ENCODE measurements around the gene HLA-DQA1.
"Not testable (repeated sequence)": the region's sequence is repeated elsewhere in the genome, so short reads cannot be mapped to it uniquely, and the experiment has no call there.

The HLA-DQA1 gene

DNA sequence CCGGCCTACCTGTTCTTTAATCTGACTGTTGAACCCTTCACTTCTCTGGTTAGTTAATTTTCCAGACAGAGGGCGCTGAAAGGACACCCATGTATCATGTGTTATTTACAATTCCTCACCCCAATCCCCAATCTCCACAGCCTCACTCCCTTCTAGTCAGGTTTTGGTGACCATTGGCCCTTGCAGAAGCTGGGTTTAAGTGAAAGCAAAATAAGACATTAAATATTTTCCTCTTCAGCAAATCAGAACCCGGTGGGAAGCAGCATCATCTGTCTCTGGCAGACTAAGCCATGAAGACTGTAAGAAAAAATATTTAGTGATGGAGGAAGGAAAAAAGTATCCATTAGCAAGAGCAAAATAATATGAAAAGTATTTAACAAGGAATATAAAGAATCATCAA lies 9.4 kb upstream of the HLA-DQA1 start:
- ATAC-seq, result no peak

DNA sequence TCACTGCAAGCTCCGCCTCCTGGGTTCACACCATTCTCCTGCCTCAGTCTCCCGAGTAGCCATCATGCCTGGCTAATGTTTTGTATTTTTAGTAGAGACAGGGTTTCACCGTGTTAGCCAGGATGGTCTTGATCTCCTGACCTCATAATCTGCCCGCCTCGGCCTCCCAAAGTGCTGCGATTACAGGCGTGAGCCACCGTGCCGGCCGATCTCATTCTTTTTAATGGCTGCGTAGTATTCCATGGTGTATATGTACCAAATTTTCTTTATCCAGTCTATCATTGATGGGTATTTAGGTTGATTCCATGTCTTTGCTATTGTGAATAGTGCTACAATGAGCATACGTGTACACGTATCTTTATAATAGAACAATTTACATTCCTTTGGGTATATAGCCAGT lies 7.4 kb upstream of the HLA-DQA1 start:
- not testable (repeated sequence) for ATAC-seq

More for the DNA sequence above, 9.4 kb upstream of the HLA-DQA1 start:
- TF ChIP-seq PPARA (CRISPR knock-in tag; IDR thresholded peaks at IDR 0.05; ENCODE audit: borderline replicate concordance) (no peak), BACH2 (CRISPR knock-in tag; IDR thresholded peaks at IDR 0.05; ENCODE audit: borderline replicate concordance) (no peak), ARNTL (CRISPR knock-in tag; IDR thresholded peaks at IDR 0.05; ENCODE audit: borderline replicate concordance, low read depth) (no peak), ZNF8 (CRISPR knock-in tag; IDR thresholded peaks at IDR 0.05) (no peak), ESRRG (CRISPR knock-in tag; IDR thresholded peaks at IDR 0.05) (no peak), ISL1 (CRISPR knock-in tag; IDR thresholded peaks at IDR 0.05) (no peak), SNAI2 (CRISPR knock-in tag; IDR thresholded peaks at IDR 0.05) (no peak), ZNF70 (CRISPR knock-in tag; IDR thresholded peaks at IDR 0.05) (no peak), TCF4 (CRISPR knock-in tag; IDR thresholded peaks at IDR 0.05; ENCODE audit: borderline replicate concordance) (no peak), ZNF565 (CRISPR knock-in tag; conservative IDR thresholded peaks at IDR 0.05; ENCODE audit: low read depth) (no peak), TOX (CRISPR knock-in tag; IDR thresholded peaks at IDR 0.05; ENCODE audit: borderline replicate concordance) (no peak), RARB (CRISPR knock-in tag; IDR thresholded peaks at IDR 0.05) (no peak), OSR1 (CRISPR knock-in tag; IDR thresholded peaks at IDR 0.05) (no peak), ZC3H10 (CRISPR knock-in tag; IDR thresholded peaks at IDR 0.05) (no peak), ZFP3 (CRISPR knock-in tag; IDR thresholded peaks at IDR 0.05) (no peak), CSDC2 (CRISPR knock-in tag; IDR thresholded peaks at IDR 0.05) (no peak)
- TF ChIP-seq, protein P1, sequence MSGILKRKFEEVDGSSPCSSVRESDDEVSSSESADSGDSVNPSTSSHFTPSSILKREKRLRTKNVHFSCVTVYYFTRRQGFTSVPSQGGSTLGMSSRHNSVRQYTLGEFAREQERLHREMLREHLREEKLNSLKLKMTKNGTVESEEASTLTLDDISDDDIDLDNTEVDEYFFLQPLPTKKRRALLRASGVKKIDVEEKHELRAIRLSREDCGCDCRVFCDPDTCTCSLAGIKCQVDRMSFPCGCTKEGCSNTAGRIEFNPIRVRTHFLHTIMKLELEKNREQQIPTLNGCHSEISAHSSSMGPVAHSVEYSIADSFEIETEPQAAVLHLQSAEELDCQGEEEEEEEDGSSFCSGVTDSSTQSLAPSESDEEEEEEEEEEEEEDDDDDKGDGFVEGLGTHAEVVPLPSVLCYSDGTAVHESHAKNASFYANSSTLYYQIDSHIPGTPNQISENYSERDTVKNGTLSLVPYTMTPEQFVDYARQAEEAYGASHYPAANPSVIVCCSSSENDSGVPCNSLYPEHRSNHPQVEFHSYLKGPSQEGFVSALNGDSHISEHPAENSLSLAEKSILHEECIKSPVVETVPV (CRISPR knock-in tag; IDR thresholded peaks at IDR 0.05), result no peak
- TF ChIP-seq, protein P2, sequence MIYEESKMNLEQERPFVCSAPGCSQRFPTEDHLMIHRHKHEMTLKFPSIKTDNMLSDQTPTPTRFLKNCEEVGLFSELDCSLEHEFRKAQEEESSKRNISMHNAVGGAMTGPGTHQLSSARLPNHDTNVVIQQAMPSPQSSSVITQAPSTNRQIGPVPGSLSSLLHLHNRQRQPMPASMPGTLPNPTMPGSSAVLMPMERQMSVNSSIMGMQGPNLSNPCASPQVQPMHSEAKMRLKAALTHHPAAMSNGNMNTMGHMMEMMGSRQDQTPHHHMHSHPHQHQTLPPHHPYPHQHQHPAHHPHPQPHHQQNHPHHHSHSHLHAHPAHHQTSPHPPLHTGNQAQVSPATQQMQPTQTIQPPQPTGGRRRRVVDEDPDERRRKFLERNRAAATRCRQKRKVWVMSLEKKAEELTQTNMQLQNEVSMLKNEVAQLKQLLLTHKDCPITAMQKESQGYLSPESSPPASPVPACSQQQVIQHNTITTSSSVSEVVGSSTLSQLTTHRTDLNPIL (CRISPR knock-in tag; IDR thresholded peaks at IDR 0.05; ENCODE audit: low read depth), result no peak
- TF ChIP-seq, protein P3, sequence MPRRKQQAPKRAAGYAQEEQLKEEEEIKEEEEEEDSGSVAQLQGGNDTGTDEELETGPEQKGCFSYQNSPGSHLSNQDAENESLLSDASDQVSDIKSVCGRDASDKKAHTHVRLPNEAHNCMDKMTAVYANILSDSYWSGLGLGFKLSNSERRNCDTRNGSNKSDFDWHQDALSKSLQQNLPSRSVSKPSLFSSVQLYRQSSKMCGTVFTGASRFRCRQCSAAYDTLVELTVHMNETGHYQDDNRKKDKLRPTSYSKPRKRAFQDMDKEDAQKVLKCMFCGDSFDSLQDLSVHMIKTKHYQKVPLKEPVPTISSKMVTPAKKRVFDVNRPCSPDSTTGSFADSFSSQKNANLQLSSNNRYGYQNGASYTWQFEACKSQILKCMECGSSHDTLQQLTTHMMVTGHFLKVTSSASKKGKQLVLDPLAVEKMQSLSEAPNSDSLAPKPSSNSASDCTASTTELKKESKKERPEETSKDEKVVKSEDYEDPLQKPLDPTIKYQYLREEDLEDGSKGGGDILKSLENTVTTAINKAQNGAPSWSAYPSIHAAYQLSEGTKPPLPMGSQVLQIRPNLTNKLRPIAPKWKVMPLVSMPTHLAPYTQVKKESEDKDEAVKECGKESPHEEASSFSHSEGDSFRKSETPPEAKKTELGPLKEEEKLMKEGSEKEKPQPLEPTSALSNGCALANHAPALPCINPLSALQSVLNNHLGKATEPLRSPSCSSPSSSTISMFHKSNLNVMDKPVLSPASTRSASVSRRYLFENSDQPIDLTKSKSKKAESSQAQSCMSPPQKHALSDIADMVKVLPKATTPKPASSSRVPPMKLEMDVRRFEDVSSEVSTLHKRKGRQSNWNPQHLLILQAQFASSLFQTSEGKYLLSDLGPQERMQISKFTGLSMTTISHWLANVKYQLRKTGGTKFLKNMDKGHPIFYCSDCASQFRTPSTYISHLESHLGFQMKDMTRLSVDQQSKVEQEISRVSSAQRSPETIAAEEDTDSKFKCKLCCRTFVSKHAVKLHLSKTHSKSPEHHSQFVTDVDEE (CRISPR knock-in tag; IDR thresholded peaks at IDR 0.05), result no peak
- TF ChIP-seq, protein P4, sequence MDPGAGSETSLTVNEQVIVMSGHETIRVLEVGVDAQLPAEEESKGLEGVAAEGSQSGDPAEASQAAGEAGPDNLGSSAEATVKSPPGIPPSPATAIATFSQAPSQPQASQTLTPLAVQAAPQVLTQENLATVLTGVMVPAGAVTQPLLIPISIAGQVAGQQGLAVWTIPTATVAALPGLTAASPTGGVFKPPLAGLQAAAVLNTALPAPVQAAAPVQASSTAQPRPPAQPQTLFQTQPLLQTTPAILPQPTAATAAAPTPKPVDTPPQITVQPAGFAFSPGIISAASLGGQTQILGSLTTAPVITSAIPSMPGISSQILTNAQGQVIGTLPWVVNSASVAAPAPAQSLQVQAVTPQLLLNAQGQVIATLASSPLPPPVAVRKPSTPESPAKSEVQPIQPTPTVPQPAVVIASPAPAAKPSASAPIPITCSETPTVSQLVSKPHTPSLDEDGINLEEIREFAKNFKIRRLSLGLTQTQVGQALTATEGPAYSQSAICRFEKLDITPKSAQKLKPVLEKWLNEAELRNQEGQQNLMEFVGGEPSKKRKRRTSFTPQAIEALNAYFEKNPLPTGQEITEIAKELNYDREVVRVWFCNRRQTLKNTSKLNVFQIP (CRISPR knock-in tag; IDR thresholded peaks at IDR 0.05; ENCODE audit: borderline replicate concordance, low read depth), result no peak

DNA sequence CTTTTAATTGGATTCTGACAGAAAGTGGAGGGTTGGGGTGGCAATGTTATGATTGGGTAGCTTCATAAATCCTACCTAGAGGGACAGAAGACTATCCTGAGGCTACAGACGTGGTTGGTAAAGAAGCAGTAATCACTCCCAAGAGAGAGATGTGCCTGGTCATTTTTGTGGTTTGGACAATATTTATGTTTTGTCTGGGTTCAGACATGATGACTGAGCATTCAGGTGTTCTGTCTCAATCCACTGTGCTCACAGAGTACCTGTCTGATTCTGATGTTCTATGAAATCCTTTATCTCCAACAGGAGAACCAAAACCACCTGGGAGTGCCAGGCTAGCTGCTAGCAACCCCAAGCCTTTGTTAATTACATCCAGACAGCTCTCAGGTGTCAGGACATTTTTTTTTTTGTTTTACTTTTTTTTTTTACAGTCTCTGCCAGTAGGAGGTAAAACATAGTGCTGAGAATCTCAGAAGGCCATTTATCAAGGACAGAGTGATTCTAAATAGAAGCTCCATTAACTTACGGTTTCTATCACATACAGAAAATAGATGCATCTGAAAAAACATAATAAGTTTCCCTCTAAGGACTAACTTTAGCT lies 1.6 kb upstream of the HLA-DQA1 start:
- ATAC-seq, result no peak
- TF ChIP-seq ARNTL (CRISPR knock-in tag; IDR thresholded peaks at IDR 0.05; ENCODE audit: borderline replicate concordance, low read depth) (no peak), ESRRG (CRISPR knock-in tag; IDR thresholded peaks at IDR 0.05) (no peak), TOX (CRISPR knock-in tag; IDR thresholded peaks at IDR 0.05; ENCODE audit: borderline replicate concordance) (no peak), ZNF8 (CRISPR knock-in tag; IDR thresholded peaks at IDR 0.05) (no peak), ISL1 (CRISPR knock-in tag; IDR thresholded peaks at IDR 0.05) (no peak)
- TF ChIP-seq, protein P1 (CRISPR knock-in tag; IDR thresholded peaks at IDR 0.05), result no peak

All from SK-N-SH treated with all-trans-retinoic acid at 6 μM for 48 hours (cell line).